Mesendoderm (in vitro differentiated cells): ENCODE measurements around the gene EEF2K.

Experiments
- DNase-seq: peaks from one replicate; pipeline ENCODE4 v3.0.0; 2013
- H2AK5ac ChIP-seq: 2 replicates; pipeline ENCODE4 v1.6.1; 2013; ENCODE audit warnings: low read length, inconsistent platforms
- H2BK120ac ChIP-seq: 2 replicates; pipeline ENCODE4 v1.6.1; 2013; ENCODE audit warnings: low read depth, mild to moderate bottlenecking, low read length, moderate library complexity, mixed read lengths
- H2BK15ac ChIP-seq: replicated peaks from 2 replicates; pipeline ENCODE4 v1.6.1; 2013; ENCODE audit warnings: low read depth, mild to moderate bottlenecking, moderate library complexity
- H2BK5ac ChIP-seq: 2 replicates; pipeline ENCODE4 v1.6.1; 2013; ENCODE audit warnings: low read length, inconsistent platforms
- H3K18ac ChIP-seq: 2 replicates; pipeline ENCODE4 v1.6.1; 2013; ENCODE audit warnings: mild to moderate bottlenecking, low read length, mixed read lengths
- H3K23ac ChIP-seq: one replicate; pipeline ENCODE4 v1.6.1; 2013; ENCODE audit warnings: low read length
- H3K27ac ChIP-seq: 2 replicates; pipeline ENCODE4 v1.5.1; 2013; ENCODE audit warnings: low read depth, mild to moderate bottlenecking, inconsistent platforms, low read length, moderate library complexity
- H3K27me3 ChIP-seq: 2 replicates; pipeline ENCODE4 v1.6.1; 2013; ENCODE audit warnings: low read length, control low read depth, mild to moderate bottlenecking, inconsistent platforms; ENCODE audit not compliant: insufficient read depth, poor library complexity
- H3K36me3 ChIP-seq: 2 replicates; pipeline ENCODE4 v1.6.1; 2013; ENCODE audit warnings: low read length, inconsistent platforms; ENCODE audit not compliant: control insufficient read depth, insufficient read depth
- H3K4ac ChIP-seq: one replicate; pipeline ENCODE4 v1.6.1; 2013; ENCODE audit warnings: low read depth, mild to moderate bottlenecking, low read length, moderate library complexity
- H3K4me1 ChIP-seq: 2 replicates; pipeline ENCODE4 v1.6.1; 2013; ENCODE audit warnings: low read depth, low read length, inconsistent platforms; ENCODE audit not compliant: control insufficient read depth
- H3K4me2 ChIP-seq: 2 replicates; pipeline ENCODE4 v1.6.1; 2013; ENCODE audit warnings: low read length
- H3K4me3 ChIP-seq: 2 replicates; pipeline ENCODE4 v1.5.1; 2013; ENCODE audit warnings: mild to moderate bottlenecking, low read length
- H3K56ac ChIP-seq: one replicate; pipeline ENCODE4 v1.6.1; 2013; ENCODE audit warnings: low read length
- H3K79me1 ChIP-seq: 2 replicates; pipeline ENCODE4 v1.6.1; 2013; ENCODE audit warnings: low read length, inconsistent platforms
- H3K79me2 ChIP-seq: 2 replicates; pipeline ENCODE4 v1.6.1; 2013; ENCODE audit warnings: mild to moderate bottlenecking, low read length; ENCODE audit not compliant: control insufficient read depth, insufficient read depth
- H3K9ac ChIP-seq: 2 replicates; pipeline ENCODE4 v1.6.1; 2013; ENCODE audit warnings: low read length, inconsistent platforms
- H4K5ac ChIP-seq: one replicate; pipeline ENCODE4 v1.6.1; 2013; ENCODE audit warnings: low read length
- H4K8ac ChIP-seq: one replicate; pipeline ENCODE4 v1.6.1; 2013; ENCODE audit warnings: low read depth, mild to moderate bottlenecking, control low read depth, low read length, moderate library complexity
- WGBS: extraction: QIAGEN DNeasy Blood & Tissue Kit; methylation state at CpG from one replicate; pipeline ENCODE4 v1.1.7; 2013; ENCODE audit warnings: low lambda C conversion rate, missing lambda C conversion rate; ENCODE audit not compliant: insufficient coverage; ENCODE audit errors: extremely low coverage; 5-methylcytosine and 5-hydroxymethylcytosine counted together

The EEF2K gene

GRCh38 chr16:22202261-22202637 is 3.8 kb upstream of the EEF2K start:
- Histone ChIP-seq H3K4me3 (no peak overlapping the region), H3K4me1 (no peaks in the 10 kb centered on the region), H3K27me3 (no peaks in the 10 kb centered on the region), H3K36me3 (no peaks in the 10 kb centered on the region), H2BK15ac (no peak overlapping the region), H4K8ac (no peak overlapping the region), H3K56ac (no peak overlapping the region), H3K18ac (no peak overlapping the region), H3K27ac (no peak overlapping the region), H3K79me1 (no peaks in the 10 kb centered on the region), H4K5ac (no peak overlapping the region), H3K79me2 (no peaks in the 10 kb centered on the region), H3K4me2 (no peak overlapping the region), H3K4ac (no peak overlapping the region), H3K9ac (no peak overlapping the region), H2BK5ac (no peak overlapping the region), H3K23ac (no peak overlapping the region), H2AK5ac (no peak overlapping the region), H2BK120ac (no peak overlapping the region)
- WGBS: no CpG with 5 or more reads among the region's 6 CpGs
- no peak for DNase-seq

- Histone ChIP-seq H3K27me3 (no peaks in the 10 kb centered on the region), H3K9ac (no peak overlapping the region), H3K79me2 (no peaks in the 10 kb centered on the region), H3K23ac (no peak overlapping the region), H3K18ac (no peak overlapping the region), H3K56ac (no peak overlapping the region), H2AK5ac (no peak overlapping the region), H3K79me1 (peaks cover 5% of the 10 kb centered on the region), H2BK15ac (no peak overlapping the region), H3K36me3 (no peaks in the 10 kb centered on the region), H3K4me3 (no peak overlapping the region), H2BK120ac (no peak overlapping the region), H3K27ac (no peak overlapping the region), H4K5ac (no peak overlapping the region), H2BK5ac (no peak overlapping the region), H3K4me1 (no peaks in the 10 kb centered on the region), H3K4me2 (no peak overlapping the region), H4K8ac (no peak overlapping the region), H3K4ac (no peak overlapping the region)
- DNase-seq: no peak
- no CpG with 5 or more reads among the region's 5 CpGs for WGBS
Measured at GRCh38 chr16:22203091-22203490, 3.0 kb upstream of the EEF2K start.

GRCh38 chr16:22204091-22204655 is 1.9 kb upstream of the EEF2K start:
- Histone ChIP-seq H3K4me2 (no peak overlapping the region), H3K27ac (no peak overlapping the region), H3K4ac (no peak overlapping the region), H2BK15ac (no peak overlapping the region), H3K23ac (no peak overlapping the region), H3K4me1 (no peaks in the 10 kb centered on the region), H3K9ac (no peak overlapping the region), H3K4me3 (no peak overlapping the region), H2BK5ac (no peak overlapping the region), H3K79me2 (no peaks in the 10 kb centered on the region), H4K8ac (no peak overlapping the region), H3K79me1 (peaks cover 5% of the 10 kb centered on the region), H4K5ac (no peak overlapping the region), H2AK5ac (no peak overlapping the region), H3K18ac (no peak overlapping the region), H3K56ac (no peak overlapping the region), H2BK120ac (no peak overlapping the region), H3K36me3 (no peaks in the 10 kb centered on the region), H3K27me3 (no peaks in the 10 kb centered on the region)
- no CpG with 5 or more reads among the region's 2 CpGs for WGBS
- DNase-seq: no peak

DNA sequence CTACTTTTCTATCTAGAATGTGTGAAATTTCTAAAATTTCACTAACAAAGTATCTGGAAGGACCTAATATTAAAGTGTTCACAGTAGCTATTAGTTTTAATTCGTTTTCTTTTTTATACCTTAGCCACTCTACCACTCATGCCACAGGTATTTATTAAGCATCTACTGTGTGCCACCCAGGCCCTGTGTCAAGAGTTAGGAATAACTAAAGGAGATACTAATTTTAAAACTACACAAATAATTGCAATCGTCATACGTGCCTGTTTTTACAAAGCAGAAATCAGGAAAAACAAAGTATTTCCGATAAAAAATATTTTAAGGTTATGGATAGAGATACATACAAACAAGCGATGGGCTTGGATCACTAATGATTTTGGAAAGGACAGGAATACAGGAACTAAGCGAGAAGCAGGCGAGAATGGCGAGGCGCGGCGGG is 483 bp upstream of the EEF2K start:
- Histone ChIP-seq H4K5ac (no peak overlapping the region), H3K27ac (no peak overlapping the region), H3K4ac (no peak overlapping the region), H3K36me3 (no peaks in the 10 kb centered on the region), H3K79me1 (peaks cover 5% of the 10 kb centered on the region), H3K56ac (peak overlapping the region; percentile 75), H2BK15ac (no peak overlapping the region), H3K4me1 (no peaks in the 10 kb centered on the region), H3K9ac (peak overlapping the region; percentile 38), H2BK120ac (no peak overlapping the region), H3K18ac (no peak overlapping the region), H2BK5ac (no peak overlapping the region), H3K4me2 (peak overlapping the region; percentile 15), H3K4me3 (no peak overlapping the region), H3K27me3 (no peaks in the 10 kb centered on the region), H3K79me2 (no peaks in the 10 kb centered on the region), H3K23ac (no peak overlapping the region), H2AK5ac (no peak overlapping the region), H4K8ac (no peak overlapping the region)
- no CpG with 5 or more reads among the region's 11 CpGs for WGBS
- no peak for DNase-seq

GRCh38 chr16:22206842-22207714 is 1.0 kb downstream of the EEF2K start:
- Histone ChIP-seq H2BK120ac (no peak overlapping the region), H3K79me1 (peaks cover 7% of the 10 kb centered on the region), H2AK5ac (no peak overlapping the region), H3K36me3 (no peaks in the 10 kb centered on the region), H3K56ac (peak overlapping the region; percentile 98), H3K9ac (peak overlapping the region; percentile 90), H3K4me2 (peak overlapping the region; percentile 96), H4K5ac (no peak overlapping the region), H3K4ac (no peak overlapping the region), H4K8ac (no peak overlapping the region), H3K23ac (no peak overlapping the region), H2BK15ac (no peak overlapping the region), H3K4me1 (no peaks in the 10 kb centered on the region), H3K27ac (no peak overlapping the region), H3K27me3 (no peaks in the 10 kb centered on the region), H3K4me3 (peak overlapping the region; percentile 79), H3K18ac (no peak overlapping the region), H2BK5ac (no peak overlapping the region), H3K79me2 (no peaks in the 10 kb centered on the region)
- no CpG with 5 or more reads among the region's 35 CpGs for WGBS
- no peak for DNase-seq
